GM12872 (cell line): ENCODE data around the gene XDH.

Source experiments
- CTCF ChIP-seq: IDR thresholded peaks from 3 replicates; pipeline ENCODE4 v1.5.1; 2011; ENCODE audit warnings: low read depth, mild to moderate bottlenecking, low read length, moderate library complexity; ENCODE audit not compliant: insufficient read depth

Gene XDH

GRCh38 chr2:31319406-31320175, 95.0 kb downstream of the XDH start:
- no peak for TF ChIP-seq CTCF

- no peak for TF ChIP-seq CTCF
These were observed 95.9 kb downstream of the XDH start for GRCh38 chr2:31318361-31319336.

DNA sequence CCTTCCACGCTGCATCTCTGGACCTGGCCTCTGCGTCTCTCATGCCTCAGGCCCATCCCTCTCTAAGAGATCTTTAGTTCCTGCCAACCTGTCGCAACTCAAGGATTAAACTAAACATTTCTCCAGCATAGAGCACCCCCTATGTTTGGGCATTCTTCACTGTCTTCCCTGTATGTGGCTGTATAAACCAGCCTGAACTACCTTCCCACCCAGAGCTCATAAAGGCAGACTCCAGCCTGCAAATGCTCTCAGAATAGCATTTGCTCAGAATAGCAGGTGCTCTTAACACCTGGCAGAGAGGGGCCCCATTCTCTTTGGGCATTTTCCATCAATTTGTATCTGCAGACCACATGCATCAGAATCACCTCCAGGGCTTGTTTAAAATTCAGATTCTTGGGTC, 97.1 kb downstream of the XDH start:
- no peak for TF ChIP-seq CTCF

- no peak for TF ChIP-seq CTCF
These were observed 99.8 kb downstream of the XDH start for GRCh38 chr2:31314761-31315160.

DNA sequence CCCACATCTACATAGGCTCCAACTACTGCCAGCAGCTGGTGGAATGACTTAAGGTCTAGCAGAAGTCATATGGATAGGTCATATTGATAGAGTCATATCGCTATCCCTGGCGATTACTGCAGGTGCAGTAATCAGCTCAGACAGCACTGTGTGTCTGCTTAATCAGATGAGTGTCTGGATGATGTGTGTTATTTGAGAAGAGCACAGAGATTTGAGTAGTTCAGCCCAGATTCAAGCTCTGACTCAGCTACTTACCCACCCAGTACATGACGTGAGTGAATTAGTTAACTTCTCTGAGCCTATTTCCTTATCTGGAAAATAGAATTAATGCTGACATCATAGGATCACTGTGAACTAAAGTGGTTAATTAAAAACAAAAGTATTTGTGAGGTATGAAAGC, 101.6 kb downstream of the XDH start:
- no peak for TF ChIP-seq CTCF

GRCh38 chr2:31304816-31305215, 109.7 kb downstream of the XDH start:
- no peak for TF ChIP-seq CTCF

DNA sequence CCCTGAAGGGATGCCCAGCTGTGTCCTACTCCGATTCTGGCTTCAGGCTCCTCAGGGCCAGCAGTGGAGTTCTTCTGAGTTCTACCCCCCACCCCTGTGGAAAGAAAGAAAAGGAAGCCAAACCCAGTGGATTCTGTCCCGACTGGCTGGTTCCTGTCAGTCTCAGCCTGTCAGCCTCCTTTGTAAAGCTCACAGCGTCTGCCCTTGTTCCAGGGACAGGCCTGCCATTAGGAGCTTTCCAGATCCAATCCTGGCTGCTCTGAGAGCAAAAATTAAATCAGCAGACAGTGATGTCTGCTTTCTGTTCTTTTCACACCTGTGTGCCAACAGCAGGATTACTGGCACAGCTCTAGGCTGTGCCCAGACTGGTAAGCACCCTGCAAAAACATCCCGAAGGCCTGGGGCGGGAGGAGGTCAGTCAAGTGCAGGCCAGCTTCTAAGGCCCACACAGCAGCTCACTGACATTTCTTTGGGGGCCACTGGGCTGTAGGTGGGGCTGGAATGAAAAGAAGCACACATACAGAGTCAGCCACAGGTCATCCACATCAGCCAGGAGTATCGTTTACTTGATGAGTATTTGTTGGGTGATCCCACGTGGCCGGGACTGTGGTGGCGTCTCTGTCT, 111.5 kb downstream of the XDH start:
- no peak for TF ChIP-seq CTCF
